GM19099 (cell line): ENCODE data around the gene OTOP2.

Source experiments
- POLR2A ChIP-seq: IDR thresholded peaks from 3 replicates; pipeline ENCODE4 v1.6.1; 2011; ENCODE audit warnings: low read depth; ENCODE audit not compliant: insufficient read length; ENCODE audit errors: extremely low read depth

The OTOP2 gene

GRCh38 chr17:74892974-74893911, 30.8 kb upstream of the OTOP2 start, which contains the start of gene FADS6:
Gene FADS6 (minus strand): TSS chr17:74893633. CDS start chr17:74893595, 38 bp downstream.
- no peak for TF ChIP-seq POLR2A

GRCh38 chr17:74893936-74894671, 30.0 kb upstream of the OTOP2 start:
- no peak for TF ChIP-seq POLR2A

DNA sequence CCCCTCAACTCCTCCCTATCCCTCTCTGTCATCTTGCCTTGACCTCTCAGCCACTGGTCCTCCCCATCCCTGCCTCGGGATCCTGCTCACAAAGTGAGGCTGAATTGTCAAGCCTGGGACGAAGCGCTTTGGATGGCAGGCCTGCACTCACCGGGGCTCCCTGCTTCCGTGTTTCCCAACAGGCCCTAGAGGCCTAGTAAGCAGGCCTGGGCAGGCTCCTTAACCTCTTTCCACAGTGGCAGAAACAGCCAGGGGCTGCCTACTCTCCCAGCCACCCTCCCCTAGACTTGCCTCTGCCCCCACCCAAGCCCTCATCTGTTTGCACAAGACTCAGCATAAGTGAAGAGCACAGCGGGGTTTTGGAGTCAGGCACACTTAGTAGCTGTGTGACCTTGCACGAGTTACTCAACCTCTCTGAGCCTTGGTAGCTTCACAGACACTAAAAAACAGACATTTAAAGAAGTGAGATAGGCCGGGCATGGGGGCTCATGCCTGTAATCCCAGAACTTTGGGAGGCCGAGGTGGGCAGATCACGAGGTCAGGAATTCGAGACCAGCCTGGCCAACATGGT, 25.6 kb upstream of the OTOP2 start:
- TF ChIP-seq POLR2A = no peak

DNA sequence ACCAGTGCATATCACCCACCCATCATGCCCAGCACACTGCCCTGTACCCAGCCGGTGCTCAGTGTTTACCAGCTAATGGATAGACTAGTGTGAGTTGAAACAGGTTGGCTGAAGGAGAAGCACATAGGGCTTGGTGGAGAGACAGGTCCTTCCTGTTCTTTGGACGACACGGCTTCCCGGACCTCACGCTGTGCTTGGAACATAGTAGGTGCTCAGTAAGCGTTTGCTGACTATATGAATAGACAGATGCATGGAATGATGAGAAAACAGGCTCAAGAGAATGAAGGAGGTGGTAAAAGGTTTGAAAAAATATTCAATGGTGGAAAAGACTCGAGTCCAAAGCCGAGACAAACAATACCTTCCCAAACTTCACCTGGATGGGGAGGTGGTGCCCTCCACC, 23.9 kb upstream of the OTOP2 start:
- TF ChIP-seq POLR2A = no peak

DNA sequence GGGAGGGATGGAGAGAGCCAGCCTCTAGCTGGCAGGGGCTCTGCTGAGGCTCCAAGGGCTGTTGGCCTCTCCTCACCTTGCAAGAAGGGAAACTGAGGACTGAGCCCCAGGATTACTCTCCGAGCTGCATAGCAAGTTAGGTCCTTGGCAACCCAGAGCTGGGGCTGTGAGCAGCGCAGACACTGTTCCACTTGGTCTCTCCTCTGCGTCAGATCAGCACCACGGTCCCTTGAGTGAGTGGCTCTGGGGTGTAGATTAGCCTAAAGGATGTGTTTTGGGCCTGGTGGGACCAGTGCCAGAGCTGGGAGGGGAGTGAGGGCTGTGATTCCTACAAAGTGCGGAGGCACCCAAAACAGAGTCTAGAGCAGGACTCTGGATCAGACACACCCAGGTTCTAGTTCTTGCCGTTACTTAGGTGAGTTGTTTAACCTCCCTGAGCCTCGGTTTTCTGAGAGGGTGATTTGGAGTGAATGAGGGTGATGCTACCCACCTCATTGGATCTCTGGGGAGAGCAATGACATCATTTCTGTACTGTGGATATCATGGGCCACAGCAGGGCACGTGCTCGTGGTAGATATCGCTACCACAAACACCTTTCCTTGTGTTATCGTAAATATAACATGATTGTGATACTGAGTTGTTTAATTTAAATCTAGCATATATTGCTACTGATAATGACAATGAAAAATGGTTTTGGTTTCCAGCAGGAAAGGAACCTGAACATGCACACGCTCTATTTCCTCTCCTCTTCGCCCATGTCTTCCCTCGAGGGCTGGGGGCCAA, 22.5 kb upstream of the OTOP2 start:
- TF ChIP-seq POLR2A = no peak

- TF ChIP-seq POLR2A = no peak
These were observed 21.0 kb upstream of the OTOP2 start for GRCh38 chr17:74903034-74903433.

DNA sequence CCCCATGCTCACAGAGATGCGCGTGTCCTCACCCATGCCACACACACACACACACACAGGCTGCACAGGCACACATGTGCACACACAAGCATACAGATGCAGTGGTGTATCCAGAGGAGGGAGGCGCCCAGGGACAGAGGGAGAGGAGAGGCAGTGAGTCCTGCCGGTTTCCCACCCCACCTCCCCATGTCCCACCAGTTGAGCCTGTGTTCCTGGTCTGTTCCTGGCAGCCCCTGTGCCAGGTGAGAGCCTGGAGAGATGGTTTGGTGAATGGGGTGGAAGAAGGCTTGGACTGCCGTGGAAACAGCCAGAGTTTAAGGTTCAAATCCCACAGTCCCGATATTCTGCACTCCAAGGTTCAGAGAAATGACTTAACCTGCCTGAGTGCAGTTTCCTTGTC, 20.4 kb upstream of the OTOP2 start:
- TF ChIP-seq POLR2A = no peak

DNA sequence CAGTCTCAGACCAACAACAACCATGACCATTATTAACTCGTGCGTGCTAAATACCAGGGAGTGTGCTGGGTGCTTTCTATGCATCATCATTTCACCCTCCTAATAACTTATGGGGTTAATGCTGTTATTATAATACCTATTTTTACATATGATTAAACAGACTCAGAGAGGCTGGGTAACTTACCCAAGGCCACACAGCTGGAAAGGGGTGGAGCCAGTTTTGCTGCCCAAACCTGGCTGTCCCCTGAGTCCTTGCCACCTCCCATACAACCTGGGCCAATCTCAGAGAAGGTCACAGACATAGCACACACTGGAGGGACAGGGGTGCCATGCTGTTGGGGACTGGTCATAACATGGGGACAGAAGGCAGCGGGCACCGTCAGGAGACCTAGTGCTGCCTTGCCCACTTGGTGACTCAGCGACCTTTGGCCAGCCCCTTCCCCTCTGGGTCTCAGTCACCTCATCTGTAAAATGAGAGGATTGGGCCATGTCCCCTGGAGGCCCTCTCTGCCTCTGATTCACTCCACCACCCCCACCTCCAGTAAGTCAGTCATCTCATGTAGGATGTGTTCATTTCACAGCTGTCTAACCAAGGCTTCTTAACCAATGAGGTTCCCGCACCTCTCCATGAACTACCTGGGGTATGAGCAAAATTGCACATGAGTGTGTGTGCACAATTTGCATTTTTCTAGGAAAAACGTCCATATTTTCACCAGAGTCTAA, 19.2 kb upstream of the OTOP2 start:
- no peak for TF ChIP-seq POLR2A

- no peak for TF ChIP-seq POLR2A
These were observed 17.1 kb upstream of the OTOP2 start for GRCh38 chr17:74907012-74907411.

GRCh38 chr17:74916136-74916850, 7.8 kb upstream of the OTOP2 start:
- no peak for TF ChIP-seq POLR2A

DNA sequence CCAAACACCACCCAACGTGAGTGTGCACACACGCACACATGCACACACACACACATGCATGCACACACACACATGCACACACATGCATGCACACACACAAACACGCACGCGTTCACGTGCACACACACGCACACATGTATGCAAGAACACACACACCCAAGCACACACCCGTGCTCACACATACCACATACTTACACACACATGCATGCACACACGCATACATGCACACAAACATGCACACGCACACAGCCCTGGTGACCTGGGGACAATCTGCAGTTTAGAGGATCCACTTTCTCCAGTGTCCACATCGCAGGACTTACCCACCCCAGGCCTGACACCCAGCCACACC, 7.2 kb upstream of the OTOP2 start:
- no peak for TF ChIP-seq POLR2A

- no peak for TF ChIP-seq POLR2A
These were observed 6.6 kb upstream of the OTOP2 start for GRCh38 chr17:74917430-74917829.

GRCh38 chr17:74918906-74919305, 5.2 kb upstream of the OTOP2 start:
- no peak for TF ChIP-seq POLR2A

DNA sequence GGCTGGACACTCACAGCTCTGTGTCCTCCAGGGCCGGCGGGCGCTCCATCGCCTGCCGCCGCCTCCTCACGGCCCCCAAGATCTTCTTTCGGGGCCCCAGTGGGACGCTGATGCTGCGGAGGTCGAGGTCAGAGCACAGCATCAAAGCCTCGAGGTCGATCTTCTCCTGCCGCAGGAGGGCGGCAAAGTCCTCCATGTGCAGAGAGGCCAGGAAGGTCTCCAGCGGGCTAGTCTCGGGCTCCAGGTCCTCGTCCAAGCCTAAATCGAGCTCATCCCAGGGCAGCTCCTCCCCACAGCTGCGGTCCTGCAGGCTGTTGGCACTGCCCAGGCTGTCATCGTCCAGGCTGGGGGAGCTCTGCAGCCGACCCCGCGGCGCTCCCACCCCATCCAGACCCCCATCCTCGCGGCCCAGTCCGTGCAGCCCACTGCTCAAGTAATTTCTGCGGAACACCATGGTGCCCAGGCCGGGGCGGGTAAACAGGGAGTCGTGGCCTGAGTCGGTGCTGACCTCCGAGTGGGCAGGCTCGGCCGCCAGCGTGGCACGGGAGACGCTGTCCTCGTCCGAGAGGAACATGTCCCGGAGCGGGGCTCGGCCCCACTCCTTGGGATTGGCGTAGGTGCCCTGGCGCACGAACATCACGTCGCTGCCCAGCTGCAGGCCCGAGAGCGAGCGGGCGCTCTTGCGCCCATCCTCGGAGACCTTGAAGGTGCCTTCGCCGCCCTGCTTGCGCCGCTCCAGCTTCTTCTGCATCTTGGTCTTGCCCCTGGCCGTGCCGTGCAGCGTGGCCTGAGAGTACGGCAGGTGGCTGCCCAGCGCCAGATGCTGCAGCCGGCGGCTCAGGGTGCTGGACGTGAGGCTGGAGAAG, 4.4 kb upstream of the OTOP2 start:
- no peak for TF ChIP-seq POLR2A

- no peak for TF ChIP-seq POLR2A
These were observed 3.8 kb upstream of the OTOP2 start for GRCh38 chr17:74920306-74920620.
